ENCODE measurements around the gene ANKRA2. TPM values are rescaled to one million over a fixed set of nuclear protein-coding genes. Genes with fewer than 3 reads are reported as not detected.
A peak's percentile ranks its signal among the peaks of the same experiment; 100 is the strongest.

ANKRA2 gene
- total and polyA plus RNA-seq, 9 of the 15 experiments (the other 6 are each of a cell fraction or from before 2014, with no cell fraction given), result 7.9 to 28.7 (median 12.8) TPM

GRCh38 chr5:73528248-73528647 lies 37.2 kb downstream of the ANKRA2 start:
- H3K79me2 ChIP-seq (ENCODE audit: control insufficient read depth, insufficient read depth, low read length), result no peaks in the 10 kb centered on the region
- ChIA-PET CTCF (ENCODE audit: low intra/inter-chr PET ratio) (no interaction called here), POLR2A (interaction anchor here (2.5 kb wide), 1 partner anchor 9 kb away, joined by 6 read pairs; no protein-coding TSS in a partner anchor)
- H3K4me2 ChIP-seq (ENCODE audit: insufficient read depth, low read length), result no peak overlapping the region
- BruUV-seq (replicated peaks), result no TSS peak
- DNase-seq (ENCODE audit: extremely low read depth in 1 of 4, low spot score in 3 of 4), result no peak
- no peak overlapping the region for H3K4me3 ChIP-seq
- FAIRE-seq, result no peak
- ATAC-seq, result no peak
- WGBS (ENCODE audit: insufficient coverage, low coverage, missing lambda C conversion rate), result 15% methylated on average over 3 of the region's 3 CpGs
- no peaks in the 10 kb centered on the region for H3K36me3 ChIP-seq (ENCODE audit: control insufficient read depth, insufficient read depth, low read length)
- intact Hi-C loops (cut with micrococcal nuclease) (no loop called here), in situ Hi-C loops (cut with MboI) (no loop called here)
- no peak overlapping the region for H2AFZ ChIP-seq (ENCODE audit: low read depth, low read length)
- no peaks in the 10 kb centered on the region for H3K9me1 ChIP-seq (ENCODE audit: control insufficient read depth, insufficient read depth, low read length)
- TF ChIP-seq SPI1 (IDR thresholded peaks at IDR 0.05; ENCODE audit: borderline replicate concordance, low read depth, low read length) (peak; percentile 43; the same call in 1 of the 2 replicates), TCF7 (IDR thresholded peaks at IDR 0.05; ENCODE audit: borderline replicate concordance) (no peak)
- peaks cover 21 to 22% of the 10 kb centered on the region in 2 experiments; a peak in 4 of 5 replicates for H3K27me3 ChIP-seq (ENCODE audit: control insufficient read depth in 2 of 2, insufficient read depth in 2 of 2, low read length in 2 of 2)
- H3K9me3 ChIP-seq (replicated peaks; ENCODE audit: control insufficient read depth, insufficient read depth, low read depth, low read length), result no peaks in the 10 kb centered on the region
- no peak overlapping the region for H3K27ac ChIP-seq (ENCODE audit: extremely low read depth, low read depth, low read length)
- H4K20me1 ChIP-seq (replicated peaks; ENCODE audit: control insufficient read depth, insufficient read depth, low read length), result no peaks in the 10 kb centered on the region
- no peak overlapping the region for H3K9ac ChIP-seq (ENCODE audit: insufficient read depth in 1 of 2, low read depth in 2 of 2, low read length in 2 of 2)
- H3K4me1 ChIP-seq (replicated peaks in 1 of 2; ENCODE audit: control insufficient read depth in 2 of 2, insufficient read depth in 2 of 2, low read length in 2 of 2), result no peaks in the 10 kb centered on the region

GRCh38 chr5:73525606-73526203 lies 39.7 kb downstream of the ANKRA2 start:
- Histone ChIP-seq H3K4me1 (replicated peaks in 1 of 2; ENCODE audit: control insufficient read depth in 2 of 2, insufficient read depth in 2 of 2, low read length in 2 of 2) (no peaks in the 10 kb centered on the region), H3K27me3 (ENCODE audit: control insufficient read depth in 2 of 2, insufficient read depth in 2 of 2, low read length in 2 of 2) (peaks cover 16 to 22% of the 10 kb centered on the region in 2 experiments; a peak in 4 of 5 replicates), H2AFZ (ENCODE audit: low read depth, low read length) (no peak overlapping the region), H3K9me3 (replicated peaks; ENCODE audit: control insufficient read depth, insufficient read depth, low read depth, low read length) (no peaks in the 10 kb centered on the region), H3K9ac (ENCODE audit: insufficient read depth in 1 of 2, low read depth in 2 of 2, low read length in 2 of 2) (no peak overlapping the region), H4K20me1 (replicated peaks; ENCODE audit: control insufficient read depth, insufficient read depth, low read length) (no peaks in the 10 kb centered on the region), H3K4me3 (no peak overlapping the region), H3K9me1 (ENCODE audit: control insufficient read depth, insufficient read depth, low read length) (no peaks in the 10 kb centered on the region), H3K4me2 (ENCODE audit: insufficient read depth, low read length) (no peak overlapping the region), H3K79me2 (ENCODE audit: control insufficient read depth, insufficient read depth, low read length) (no peaks in the 10 kb centered on the region), H3K36me3 (ENCODE audit: control insufficient read depth, insufficient read depth, low read length) (no peaks in the 10 kb centered on the region), H3K27ac (ENCODE audit: extremely low read depth, low read depth, low read length) (no peak overlapping the region)
- ChIA-PET CTCF (ENCODE audit: low intra/inter-chr PET ratio) (no interaction called here), POLR2A (interaction anchor here (0.5 to 1.6 kb wide), 3 partner anchors 12 to 257 kb away, joined by 3 to 4 read pairs (median 3); partner anchors contain the start of gene BTF3)
- in situ Hi-C loops (cut with MboI) (no loop called here), intact Hi-C loops (cut with micrococcal nuclease) (no loop called here)
- ATAC-seq (no peak), DNase-seq (ENCODE audit: extremely low read depth in 1 of 4, low spot score in 3 of 4) (no peak), FAIRE-seq (no peak)
- 0% methylated on average over 3 of the region's 3 CpGs for WGBS (ENCODE audit: insufficient coverage, low coverage, missing lambda C conversion rate)
- BruUV-seq (replicated peaks), result no TSS peak
- TF ChIP-seq ZNF584 (CRISPR knock-in tag; IDR thresholded peaks at IDR 0.05; ENCODE audit: low read depth) (no peak), HDAC1 (IDR thresholded peaks at IDR 0.05) (no peak), BRCA1 (IDR thresholded peaks at IDR 0.05) (no peak), BRCA1 (CRISPR knock-in tag; IDR thresholded peaks at IDR 0.05) (no peak), CREBBP (IDR thresholded peaks at IDR 0.05; ENCODE audit: low read depth, low read length) (no peak), CUX1 (CRISPR knock-in tag; IDR thresholded peaks at IDR 0.05) (no peak), KLF16 (IDR thresholded peaks at IDR 0.05) (no peak), ZZZ3 (IDR thresholded peaks at IDR 0.05) (no peak), TCFL5 (CRISPR knock-in tag; conservative IDR thresholded peaks at IDR 0.05) (no peak), OTX1 (CRISPR knock-in tag; IDR thresholded peaks at IDR 0.05) (no peak)
